Measurements from ENCODE around the gene GRAMD1A.
"Not testable (repeated sequence)": the region's sequence is repeated elsewhere in the genome, so short reads cannot be mapped to it uniquely, and the experiment has no call there.

Gene GRAMD1A

DNA sequence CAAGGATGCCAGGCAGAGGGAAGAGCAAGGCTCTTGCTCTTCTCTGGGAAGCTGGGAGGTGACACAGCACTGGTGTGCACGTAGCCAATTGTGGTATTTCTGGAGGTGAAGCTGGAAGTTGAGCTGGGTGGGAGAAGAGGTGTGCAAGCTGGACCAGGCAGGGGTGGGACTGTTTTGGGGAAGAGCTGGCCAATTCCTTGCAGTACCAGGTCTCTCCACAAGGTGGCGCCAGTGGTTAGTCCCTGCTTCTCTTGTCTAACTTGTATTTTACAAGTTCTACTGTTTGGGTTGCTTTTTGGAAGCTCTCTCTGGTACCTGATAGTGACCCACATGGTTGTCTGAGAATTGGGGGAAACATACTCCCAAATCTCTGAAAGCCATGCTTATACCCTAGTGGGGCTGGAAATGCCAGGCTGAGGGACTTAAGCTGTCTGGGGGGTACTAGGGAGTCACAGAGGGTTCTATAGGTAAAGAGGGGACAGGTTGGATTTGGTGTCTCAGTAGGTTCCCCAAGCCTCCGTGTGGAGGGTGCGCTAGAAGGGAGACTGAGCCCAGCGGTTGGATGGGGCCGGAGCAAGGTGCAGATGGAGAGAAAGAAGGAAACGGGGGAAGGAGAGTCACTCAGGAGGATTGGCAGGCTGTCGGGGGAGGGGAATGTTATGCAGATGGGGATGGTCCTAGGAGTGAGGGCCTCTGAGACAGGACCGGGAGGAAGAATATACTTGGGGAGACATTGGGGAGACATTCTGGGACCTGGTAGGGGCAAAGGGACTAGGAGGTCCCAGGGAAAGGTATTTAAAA lies 44.4 kb downstream of the GRAMD1A start:
- H3K27ac ChIP-seq = peak overlapping the region; percentile 99
- TF ChIP-seq ZFX (IDR thresholded peaks at IDR 0.05) = no peak
- TF ChIP-seq, protein P1, sequence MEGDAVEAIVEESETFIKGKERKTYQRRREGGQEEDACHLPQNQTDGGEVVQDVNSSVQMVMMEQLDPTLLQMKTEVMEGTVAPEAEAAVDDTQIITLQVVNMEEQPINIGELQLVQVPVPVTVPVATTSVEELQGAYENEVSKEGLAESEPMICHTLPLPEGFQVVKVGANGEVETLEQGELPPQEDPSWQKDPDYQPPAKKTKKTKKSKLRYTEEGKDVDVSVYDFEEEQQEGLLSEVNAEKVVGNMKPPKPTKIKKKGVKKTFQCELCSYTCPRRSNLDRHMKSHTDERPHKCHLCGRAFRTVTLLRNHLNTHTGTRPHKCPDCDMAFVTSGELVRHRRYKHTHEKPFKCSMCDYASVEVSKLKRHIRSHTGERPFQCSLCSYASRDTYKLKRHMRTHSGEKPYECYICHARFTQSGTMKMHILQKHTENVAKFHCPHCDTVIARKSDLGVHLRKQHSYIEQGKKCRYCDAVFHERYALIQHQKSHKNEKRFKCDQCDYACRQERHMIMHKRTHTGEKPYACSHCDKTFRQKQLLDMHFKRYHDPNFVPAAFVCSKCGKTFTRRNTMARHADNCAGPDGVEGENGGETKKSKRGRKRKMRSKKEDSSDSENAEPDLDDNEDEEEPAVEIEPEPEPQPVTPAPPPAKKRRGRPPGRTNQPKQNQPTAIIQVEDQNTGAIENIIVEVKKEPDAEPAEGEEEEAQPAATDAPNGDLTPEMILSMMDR (conservative IDR thresholded peaks at IDR 0.05) = peak; percentile 98

DNA sequence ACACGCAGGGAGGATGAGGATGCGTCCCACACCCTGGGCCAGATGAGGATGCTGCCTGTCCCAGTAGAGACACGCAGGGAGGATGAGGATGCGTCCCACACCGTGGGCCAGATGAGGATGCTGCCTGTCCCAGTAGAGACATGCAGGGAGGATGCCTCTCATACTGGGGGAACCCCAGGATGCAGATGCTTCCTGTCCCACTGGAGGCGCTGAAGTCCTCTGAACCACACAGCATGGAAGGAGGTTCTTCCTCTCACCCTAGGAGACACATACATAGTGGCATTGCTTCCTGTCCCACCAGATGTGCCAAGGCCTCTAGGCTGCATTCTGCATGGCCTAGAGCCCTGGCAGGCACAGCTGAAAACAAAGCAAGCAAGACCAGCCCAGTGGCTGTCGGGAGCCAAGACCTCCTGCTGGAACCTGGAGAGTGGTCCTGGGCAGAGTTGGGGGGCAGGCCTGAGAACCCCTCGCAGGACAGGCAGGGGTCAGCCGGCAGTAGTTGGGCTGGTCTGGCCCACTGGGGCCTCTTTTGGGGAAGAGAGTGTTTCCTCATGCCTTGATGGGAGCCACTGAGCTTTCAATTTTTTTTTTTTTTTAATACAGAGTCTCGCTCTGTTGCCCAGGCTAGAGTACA lies 45.7 kb downstream of the GRAMD1A start:
- no peak for TF ChIP-seq ZFX (IDR thresholded peaks at IDR 0.05)
- TF ChIP-seq, protein P1 (conservative IDR thresholded peaks at IDR 0.05) = no peak
- peak overlapping the region; percentile 92 for H3K27ac ChIP-seq

DNA sequence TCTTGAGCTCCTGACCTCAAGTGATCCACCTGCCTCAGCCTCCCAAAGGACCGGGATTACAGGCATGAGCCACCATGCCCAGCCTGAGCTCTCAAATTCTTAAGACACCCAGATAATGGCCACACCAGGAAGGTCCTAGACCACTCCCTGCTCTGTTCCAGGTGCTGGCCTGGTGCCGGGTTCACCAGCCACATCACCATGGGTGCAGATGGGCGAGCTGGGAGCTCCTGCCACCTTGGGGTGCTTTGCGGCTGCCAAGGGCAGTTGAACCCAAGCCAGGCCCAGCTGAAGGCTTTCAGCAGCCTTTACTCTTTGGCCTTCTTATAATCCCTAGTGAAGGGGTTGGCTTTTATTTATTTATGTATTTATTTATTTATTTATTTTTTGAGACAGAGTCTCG lies 46.3 kb downstream of the GRAMD1A start:
- peak overlapping the region; percentile 92 for H3K27ac ChIP-seq
- TF ChIP-seq, protein P1 (conservative IDR thresholded peaks at IDR 0.05) = no peak
- TF ChIP-seq ZFX (IDR thresholded peaks at IDR 0.05) = no peak

DNA sequence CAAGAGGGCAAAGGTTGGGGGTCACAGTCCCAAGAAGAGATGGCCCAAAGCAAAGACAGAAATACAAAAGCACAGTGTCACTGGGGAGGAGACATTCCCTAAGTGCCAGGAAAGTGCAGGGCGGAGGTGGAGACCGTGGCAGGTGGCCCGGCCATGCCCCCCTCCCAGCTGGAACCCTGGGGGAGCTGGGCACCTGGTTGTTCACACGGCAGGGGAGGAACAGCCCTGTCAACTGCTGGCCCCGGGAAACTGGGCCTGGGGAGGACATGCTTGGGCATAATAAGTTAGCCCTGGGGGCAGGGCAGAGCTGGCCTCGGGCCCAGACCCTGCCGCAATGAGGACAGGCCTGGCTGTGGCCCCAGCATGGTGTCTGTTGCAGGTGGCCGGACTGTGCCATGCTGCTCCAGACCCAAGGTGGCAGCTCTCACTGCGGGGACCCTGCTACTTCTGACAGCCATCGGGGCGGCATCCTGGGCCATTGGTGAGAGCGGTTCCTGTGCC lies 48.8 kb downstream of the GRAMD1A start:
- no peak for TF ChIP-seq ZFX (IDR thresholded peaks at IDR 0.05)
- TF ChIP-seq, protein P1 (conservative IDR thresholded peaks at IDR 0.05) = no peak
- H3K27ac ChIP-seq = peak overlapping the region; percentile 92

DNA sequence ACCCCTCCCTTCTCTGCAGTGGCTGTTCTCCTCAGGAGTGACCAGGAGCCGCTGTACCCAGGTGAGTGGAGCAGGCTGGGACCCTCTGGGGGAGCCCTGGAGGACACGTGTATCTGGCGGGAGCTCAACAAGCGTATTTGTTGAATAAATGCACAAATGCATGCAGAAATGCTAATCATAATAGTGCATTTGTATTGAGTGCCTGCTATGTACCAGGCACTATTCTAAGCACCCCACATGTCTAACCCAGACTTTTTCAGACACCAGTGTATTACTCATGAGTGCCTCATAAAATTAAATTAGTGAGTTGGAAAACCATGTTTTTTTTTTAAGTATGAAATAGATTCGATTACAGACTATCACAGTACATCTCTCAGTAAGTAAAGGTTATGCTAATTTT lies 49.3 kb downstream of the GRAMD1A start:
- TF ChIP-seq, protein P1 (conservative IDR thresholded peaks at IDR 0.05) = no peak
- no peak for TF ChIP-seq ZFX (IDR thresholded peaks at IDR 0.05)
- peak overlapping the region; percentile 92 for H3K27ac ChIP-seq

DNA sequence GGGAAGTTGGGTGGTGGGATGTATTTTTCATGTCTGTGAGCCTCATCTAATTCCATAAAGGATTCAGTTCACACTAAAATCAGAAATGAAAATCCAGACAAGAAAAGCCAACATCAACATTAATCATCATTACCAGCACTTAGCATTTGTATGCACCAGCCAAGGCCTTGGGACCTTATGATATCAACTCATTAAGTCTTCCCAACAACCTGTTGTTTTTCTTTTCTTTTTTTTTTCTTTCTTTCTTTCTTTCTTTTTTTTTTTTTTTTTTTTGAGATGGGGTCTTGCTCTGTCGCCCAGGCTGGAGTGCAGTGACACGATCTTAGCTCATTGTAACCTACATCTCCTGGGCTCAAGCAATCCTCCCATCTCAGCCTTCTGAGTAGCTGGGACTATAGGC lies 50.5 kb downstream of the GRAMD1A start:
- H3K27ac ChIP-seq = not testable (repeated sequence)

DNA sequence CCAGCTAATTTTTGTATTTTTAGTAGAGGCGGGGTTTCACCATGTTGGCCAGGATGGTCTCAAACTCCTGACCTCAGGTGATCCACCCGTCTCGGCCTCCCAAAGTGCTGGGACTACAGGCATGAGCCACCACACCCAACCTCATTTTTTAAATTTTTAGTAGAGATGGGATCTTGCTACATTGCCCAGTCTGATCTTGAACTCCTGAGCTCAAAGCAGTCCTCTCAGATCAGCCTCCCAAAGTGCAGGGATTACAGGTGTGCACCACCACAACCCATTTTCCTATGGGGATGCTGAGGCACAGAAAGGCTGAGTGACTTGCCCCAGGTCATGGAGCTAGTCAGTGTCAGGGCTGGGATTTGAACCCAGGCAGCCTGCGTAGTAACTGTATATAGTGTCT lies 51.1 kb downstream of the GRAMD1A start:
- H3K27ac ChIP-seq = not testable (repeated sequence)

DNA sequence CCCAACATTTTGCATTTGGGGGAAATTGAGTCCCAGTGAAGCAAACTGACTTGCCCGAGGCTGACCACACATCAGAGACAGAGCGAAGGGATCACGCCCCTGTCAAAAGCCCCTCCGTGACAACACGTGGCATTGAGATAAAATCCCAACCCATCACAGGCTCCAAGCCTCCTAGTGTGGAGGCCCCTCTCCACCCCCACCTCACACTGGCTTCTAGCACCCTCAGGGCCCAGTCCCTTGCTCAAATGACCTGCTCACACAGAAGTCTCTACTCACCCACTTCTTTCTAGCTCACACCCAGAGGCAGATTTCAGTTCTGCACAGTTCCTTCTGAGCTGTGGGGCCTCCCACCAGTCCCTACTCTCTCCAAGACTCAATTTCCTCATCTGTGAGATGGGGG lies 51.7 kb downstream of the GRAMD1A start:
- no peak for TF ChIP-seq ZFX (IDR thresholded peaks at IDR 0.05)
- TF ChIP-seq, protein P1 (conservative IDR thresholded peaks at IDR 0.05) = no peak
- H3K27ac ChIP-seq = no peak overlapping the region
